H9 (cell line): ENCODE results near the gene ARMC9. TPM values are rescaled to one million over a fixed set of nuclear protein-coding genes. Genes with fewer than 3 reads are reported as not detected.

Experiments
- DNase-seq: peaks from one replicate; pipeline ENCODE4 v3.0.0-alpha.2; 2017
- H2AFZ ChIP-seq: one replicate; pipeline ENCODE4 v1.6.1; 2013; ENCODE audit warnings: mild to moderate bottlenecking, low read length, control low read depth, moderate library complexity
- H2AK5ac ChIP-seq: 2 replicates; pipeline ENCODE4 v1.6.1; 2013; ENCODE audit warnings: low read length, control low read depth, mixed read lengths; ENCODE audit not compliant: insufficient read length
- H2BK120ac ChIP-seq: one replicate; pipeline ENCODE4 v1.6.1; 2013; ENCODE audit warnings: low read depth, mild to moderate bottlenecking, low read length, control low read depth, inconsistent platforms; ENCODE audit not compliant: poor library complexity, severe bottlenecking
- H2BK12ac ChIP-seq: 2 replicates; pipeline ENCODE4 v1.6.1; 2013; ENCODE audit warnings: low read length, control low read depth, mixed read lengths, low read depth; ENCODE audit not compliant: insufficient read length
- H2BK15ac ChIP-seq: 2 replicates; pipeline ENCODE4 v1.6.1; 2013; ENCODE audit warnings: low read depth, low read length, control low read depth
- H2BK20ac ChIP-seq: one replicate; pipeline ENCODE4 v1.6.1; 2013; ENCODE audit warnings: low read depth, mild to moderate bottlenecking, low read length, control low read depth, inconsistent platforms; ENCODE audit not compliant: poor library complexity, severe bottlenecking
- H2BK5ac ChIP-seq: 2 replicates; pipeline ENCODE4 v1.6.1; 2013; ENCODE audit warnings: low read length, control low read depth, mixed read lengths; ENCODE audit not compliant: insufficient read length
- H3K14ac ChIP-seq: 2 replicates; pipeline ENCODE4 v1.6.1; 2013; ENCODE audit warnings: low read length, control low read depth; ENCODE audit not compliant: insufficient read depth
- H3K18ac ChIP-seq: 2 replicates; pipeline ENCODE4 v1.6.1; 2013; ENCODE audit warnings: low read depth, mild to moderate bottlenecking, mixed read lengths, low read length, control low read depth; ENCODE audit not compliant: insufficient read length
- H3K23ac ChIP-seq: 2 replicates; pipeline ENCODE4 v1.6.1; 2013; ENCODE audit warnings: low read length, control low read depth, mixed read lengths, low read depth; ENCODE audit not compliant: insufficient read length
- H3K23me2 ChIP-seq: 2 replicates; pipeline ENCODE4 v1.6.1; 2013; ENCODE audit warnings: low read depth, mild to moderate bottlenecking, mixed read lengths, low read length, control low read depth; ENCODE audit not compliant: insufficient read length, poor library complexity, severe bottlenecking
- H3K27ac ChIP-seq: 2 replicates; pipeline ENCODE4 v1.5.1; 2013; ENCODE audit warnings: low read length, control low read depth, mixed read lengths, low read depth; ENCODE audit not compliant: insufficient read length
- H3K27me3 ChIP-seq: 2 replicates; pipeline ENCODE4 v1.6.1; 2013; ENCODE audit warnings: low read length, control low read depth, inconsistent platforms; ENCODE audit not compliant: insufficient read depth
- H3K4ac ChIP-seq: 2 replicates; pipeline ENCODE4 v1.6.1; 2013; ENCODE audit warnings: low read depth, mild to moderate bottlenecking, control low read depth, inconsistent platforms, low read length, moderate library complexity
- H3K4me1 ChIP-seq: 2 replicates; pipeline ENCODE4 v1.6.1; 2013; ENCODE audit warnings: low read length, control low read depth, inconsistent platforms; ENCODE audit not compliant: insufficient read depth
- H3K4me2 ChIP-seq: 2 replicates; pipeline ENCODE4 v1.6.1; 2013; ENCODE audit warnings: low read length, control low read depth, mixed read lengths; ENCODE audit not compliant: insufficient read length, insufficient read depth
- H3K56ac ChIP-seq: 2 replicates; pipeline ENCODE4 v1.6.1; 2013; ENCODE audit warnings: low read depth, mild to moderate bottlenecking, mixed read lengths, low read length, control low read depth; ENCODE audit not compliant: insufficient read length
- H3K79me1 ChIP-seq: 2 replicates; pipeline ENCODE4 v1.6.1; 2013; ENCODE audit warnings: low read depth, mild to moderate bottlenecking, moderate library complexity, low read length, control low read depth, inconsistent platforms; ENCODE audit not compliant: insufficient read depth, poor library complexity, severe bottlenecking
- H3K79me2 ChIP-seq: 2 replicates; pipeline ENCODE4 v1.6.1; 2013; ENCODE audit warnings: low read length, control low read depth, inconsistent platforms; ENCODE audit not compliant: insufficient read depth
- H3K9ac ChIP-seq: 2 replicates; pipeline ENCODE4 v1.6.1; 2013; ENCODE audit warnings: low read length, control low read depth, mixed read lengths; ENCODE audit not compliant: insufficient read length; ENCODE audit errors: extremely low read depth
- H3K9me3 ChIP-seq: one replicate; pipeline ENCODE4 v1.6.1; 2013; ENCODE audit warnings: low read depth, low read length, inconsistent platforms; ENCODE audit not compliant: control insufficient read depth
- H3T11ph ChIP-seq: one replicate; pipeline ENCODE4 v1.6.1; 2013; ENCODE audit warnings: mild to moderate bottlenecking, low read length, control low read depth, inconsistent platforms
- H4K20me1 ChIP-seq: one replicate; pipeline ENCODE4 v1.6.1; 2013; ENCODE audit not compliant: control insufficient read depth, insufficient read length, insufficient read depth
- H4K5ac ChIP-seq: 2 replicates; pipeline ENCODE4 v1.6.1; 2013; ENCODE audit warnings: low read depth, mild to moderate bottlenecking, mixed read lengths, low read length, control low read depth; ENCODE audit not compliant: insufficient read length
- H4K8ac ChIP-seq: replicated peaks from 2 replicates; pipeline ENCODE4 v1.6.1; 2013; ENCODE audit warnings: low read length, control low read depth, mixed read lengths, low read depth; ENCODE audit not compliant: insufficient read length
- H4K91ac ChIP-seq: 2 replicates; pipeline ENCODE4 v1.6.1; 2013; ENCODE audit warnings: low read depth, mild to moderate bottlenecking, moderate library complexity, mixed read lengths, low read length, control low read depth; ENCODE audit not compliant: insufficient read length
- H3K27ac Mint-ChIP-seq, 3 experiments: 2 replicates in 2 of 3; 3 replicates in 1 of 3; pipeline ENCODE4 v1.8.0; 2020 to 2021; ENCODE audit warnings: mixed read lengths in 3 of 3, mild to moderate bottlenecking in 1 of 3, moderate library complexity in 1 of 3
- H3K27me3 Mint-ChIP-seq: 2 replicates; pipeline ENCODE4 v1.8.0; 2021; ENCODE audit warnings: low read depth, mild to moderate bottlenecking, moderate library complexity, mixed read lengths
- H3K36me3 Mint-ChIP-seq, 3 experiments: 2 replicates in 2 of 3; 3 replicates in 1 of 3; pipeline ENCODE4 v1.8.0; 2020 to 2021; ENCODE audit warnings: low read depth in 3 of 3, mixed read lengths in 3 of 3; ENCODE audit not compliant: insufficient read depth in 1 of 3
- H3K4me1 Mint-ChIP-seq, 2 experiments: 2 replicates each; pipeline ENCODE4 v1.8.0; 2020; ENCODE audit warnings: mixed read lengths in 2 of 2
- H3K4me3 Mint-ChIP-seq, 2 experiments: 2 replicates in 1 of 2; 3 replicates in 1 of 2; pipeline ENCODE4 v1.8.0; 2020 to 2021; ENCODE audit warnings: mild to moderate bottlenecking in 2 of 2, mixed read lengths in 2 of 2, moderate library complexity in 1 of 2
- H3K9me3 Mint-ChIP-seq, 2 experiments: 2 replicates in 1 of 2; 3 replicates in 1 of 2; pipeline ENCODE4 v1.8.0; 2020; ENCODE audit warnings: mild to moderate bottlenecking in 2 of 2, mixed read lengths in 2 of 2, moderate library complexity in 1 of 2
- WGBS: extraction: QIAGEN DNeasy Blood & Tissue Kit; methylation state at CpG from one replicate; pipeline ENCODE4 v1.1.7; 2013; ENCODE audit warnings: missing lambda C conversion rate, low lambda C conversion rate, mixed read lengths; ENCODE audit not compliant: insufficient read length; ENCODE audit errors: extremely low coverage; 5-methylcytosine and 5-hydroxymethylcytosine counted together
- total RNA-seq: library from RNA; stranded (reverse); gene quantifications from 2 replicates; pipeline ENCODE4 v1.2.1, GENCODE V29; 2021
- TF ChIP-seq, protein P1 (sequence below): fragments of 200-600 bp; sonication (generic); conservative IDR thresholded peaks from 3 replicates; pipeline ENCODE4 v1.8.0; 2021; ENCODE audit warnings: antibody characterized with exemption, mild to moderate bottlenecking

The ARMC9 gene
- total RNA-seq, 1 experiment from 2014 or later: 37.6 TPM

GRCh38 chr2:231336700-231337099, 138.3 kb downstream of the ARMC9 start:
- H3K56ac ChIP-seq: no peak overlapping the region
- no peak overlapping the region for H4K91ac ChIP-seq
- no peaks in the 10 kb centered on the region; the same call in 1 of the 2 replicates for H3K4me1 ChIP-seq
- H3K9ac ChIP-seq: no peak overlapping the region
- no peak for DNase-seq
- no peak overlapping the region for H3K27ac ChIP-seq
- no peak overlapping the region for H3K4ac ChIP-seq
- Mint-ChIP-seq H3K4me1 (peaks cover 10 to 11% of the 10 kb centered on the region in 2 experiments), H3K4me3 (no peak overlapping the region), H3K9me3 (no peaks in the 10 kb centered on the region), H3K27me3 (no peaks in the 10 kb centered on the region; the same call in 1 of the 2 replicates), H3K27ac (peak overlapping the region in 2 of 3 experiments; percentile 58 to 85; a peak in 2 of 7 replicates), H3K36me3 (peaks cover 9 to 21% (median 20%) of the 10 kb centered on the region in 3 experiments; a peak in 6 of 7 replicates)
- H4K20me1 ChIP-seq: no peaks in the 10 kb centered on the region
- H2BK15ac ChIP-seq: no peak overlapping the region
- H3K23me2 ChIP-seq: no peaks in the 10 kb centered on the region
- no peaks in the 10 kb centered on the region for H3K9me3 ChIP-seq
- H4K8ac ChIP-seq: no peak overlapping the region
- no peak overlapping the region for H2BK12ac ChIP-seq
- TF ChIP-seq, protein P1, sequence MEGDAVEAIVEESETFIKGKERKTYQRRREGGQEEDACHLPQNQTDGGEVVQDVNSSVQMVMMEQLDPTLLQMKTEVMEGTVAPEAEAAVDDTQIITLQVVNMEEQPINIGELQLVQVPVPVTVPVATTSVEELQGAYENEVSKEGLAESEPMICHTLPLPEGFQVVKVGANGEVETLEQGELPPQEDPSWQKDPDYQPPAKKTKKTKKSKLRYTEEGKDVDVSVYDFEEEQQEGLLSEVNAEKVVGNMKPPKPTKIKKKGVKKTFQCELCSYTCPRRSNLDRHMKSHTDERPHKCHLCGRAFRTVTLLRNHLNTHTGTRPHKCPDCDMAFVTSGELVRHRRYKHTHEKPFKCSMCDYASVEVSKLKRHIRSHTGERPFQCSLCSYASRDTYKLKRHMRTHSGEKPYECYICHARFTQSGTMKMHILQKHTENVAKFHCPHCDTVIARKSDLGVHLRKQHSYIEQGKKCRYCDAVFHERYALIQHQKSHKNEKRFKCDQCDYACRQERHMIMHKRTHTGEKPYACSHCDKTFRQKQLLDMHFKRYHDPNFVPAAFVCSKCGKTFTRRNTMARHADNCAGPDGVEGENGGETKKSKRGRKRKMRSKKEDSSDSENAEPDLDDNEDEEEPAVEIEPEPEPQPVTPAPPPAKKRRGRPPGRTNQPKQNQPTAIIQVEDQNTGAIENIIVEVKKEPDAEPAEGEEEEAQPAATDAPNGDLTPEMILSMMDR: no peak
- no peak overlapping the region for H3K4me2 ChIP-seq
- H3K14ac ChIP-seq: no peak overlapping the region
- no peaks in the 10 kb centered on the region for H3K79me2 ChIP-seq
- H2BK120ac ChIP-seq: no peak overlapping the region
- H3K18ac ChIP-seq: no peak overlapping the region
- H2AFZ ChIP-seq: no peak overlapping the region
- no peak overlapping the region for H3T11ph ChIP-seq
- WGBS: no CpG with 5 or more reads among the region's 5 CpGs
- H4K5ac ChIP-seq: no peak overlapping the region
- no peak overlapping the region for H2BK5ac ChIP-seq
- no peaks in the 10 kb centered on the region for H3K79me1 ChIP-seq
- H3K23ac ChIP-seq: no peak overlapping the region
- no peak overlapping the region for H2AK5ac ChIP-seq
- H3K27me3 ChIP-seq: no peaks in the 10 kb centered on the region
- H2BK20ac ChIP-seq: no peak overlapping the region
